K562 (cell line): Measurements from ENCODE around the gene ARHGDIA.

Experiments used
- CEBPB ChIP-seq: fragments of 450-650 bp; IDR thresholded peaks from 2 replicates; pipeline ENCODE4 v1.6.1; 2016; ENCODE audit warnings: missing genetic modification characterization, missing compliant biosample characterization
- CREM ChIP-seq: IDR thresholded peaks from 2 replicates; pipeline ENCODE4 v1.6.1; 2014; ENCODE audit warnings: antibody characterized with exemption, low read depth
- CTCF ChIP-seq, 3 experiments: IDR thresholded peaks in 2 of 3; conservative IDR thresholded peaks in 1 of 3; 2 replicates each; pipeline ENCODE4 v1.5.1; 2011 to 2012; ENCODE audit warnings: low read length in 3 of 3, mild to moderate bottlenecking in 3 of 3, control low read depth in 2 of 3, improper control_type of control experiment in 1 of 3, inconsistent platforms in 1 of 3, low read depth in 1 of 3, mixed read lengths in 1 of 3, moderate library complexity in 1 of 3; ENCODE audit not compliant: insufficient read depth in 2 of 3
- E2F6 ChIP-seq, 2 experiments: IDR thresholded peaks; 2 replicates each; pipeline ENCODE4 v1.6.1; 2011; ENCODE audit warnings: borderline replicate concordance in 1 of 2, control low read depth in 1 of 2, low read depth in 1 of 2, low read length in 1 of 2, mild to moderate bottlenecking in 1 of 2, mixed read lengths in 1 of 2, moderate library complexity in 1 of 2; ENCODE audit not compliant: insufficient read depth in 1 of 2, insufficient read length in 1 of 2, poor library complexity in 1 of 2, severe bottlenecking in 1 of 2; ENCODE audit errors: extremely low read depth in 1 of 2
- ELF1 ChIP-seq: fragments of 200-800 bp; sonication (Bioruptor generic); IDR thresholded peaks from 2 replicates; pipeline ENCODE4 v1.6.1; 2016; ENCODE audit warnings: missing genetic modification characterization, missing compliant biosample characterization
- GABPA ChIP-seq: fragments of 200-800 bp; sonication (Bioruptor generic); conservative IDR thresholded peaks from 2 replicates; pipeline ENCODE4 v1.6.1; 2016; ENCODE audit warnings: low read depth, missing genetic modification characterization, missing compliant biosample characterization
- GATAD2A ChIP-seq: fragments of 450-650 bp; IDR thresholded peaks from 2 replicates; pipeline ENCODE4 v1.6.1; 2017
- MBD1 ChIP-seq: fragments of 250-450 bp; sonication (Bioruptor Pico); IDR thresholded peaks from 2 replicates; pipeline ENCODE4 v1.8.0; 2022; ENCODE audit warnings: inconsistent platforms
- MGA ChIP-seq: fragments of 450-650 bp; IDR thresholded peaks from 2 replicates; pipeline ENCODE4 v1.6.1; 2016; ENCODE audit warnings: mild to moderate bottlenecking, moderate library complexity
- MYC ChIP-seq, 2 experiments: fragments of 250-450 bp in 1 of 2; sonication (Bioruptor Pico) in 1 of 2; IDR thresholded peaks; 2 replicates each; pipeline versions ENCODE4 v1.5.1 to v1.6.1; 2012 to 2021; ENCODE audit warnings: low read depth in 2 of 2, borderline replicate concordance in 1 of 2, improper control_type of control experiment in 1 of 2, low read length in 1 of 2, mild to moderate bottlenecking in 1 of 2, moderate library complexity in 1 of 2
- NRF1 ChIP-seq, 2 experiments: fragments of 450-650 bp; IDR thresholded peaks in 1 of 2; conservative IDR thresholded peaks in 1 of 2; 2 replicates each; pipeline ENCODE4 v1.6.1; 2014; ENCODE audit warnings: mild to moderate bottlenecking in 2 of 2
- POLR2A ChIP-seq: fragments of 450-650 bp; conservative IDR thresholded peaks from 2 replicates; pipeline ENCODE4 v1.6.1; 2016
- POLR3A ChIP-seq: IDR thresholded peaks from 2 replicates; pipeline ENCODE4 v1.6.1; 2011; ENCODE audit warnings: borderline replicate concordance, mild to moderate bottlenecking, moderate library complexity; ENCODE audit not compliant: insufficient read length, insufficient read depth; ENCODE audit errors: extremely low read depth
- ZKSCAN8 ChIP-seq: fragments of 200-800 bp; sonication (Bioruptor generic); IDR thresholded peaks from 2 replicates; pipeline ENCODE4 v1.6.1; 2016; ENCODE audit warnings: missing genetic modification characterization, missing compliant biosample characterization

- TF ChIP-seq CEBPB (tag): no peak
- TF ChIP-seq CREM: no peak
- no peak for TF ChIP-seq ELF1 (tag)
- TF ChIP-seq POLR2A: no peak
- no peak for TF ChIP-seq ZKSCAN8 (CRISPR knock-in tag)
- no peak for TF ChIP-seq NRF1 (conservative IDR thresholded peaks at IDR 0.05 in 1 of 2, IDR thresholded peaks at IDR 0.05 in 1 of 2)
- TF ChIP-seq GABPA (tag): no peak
- TF ChIP-seq E2F6 (IDR thresholded peaks at IDR 0.05; ENCODE audit: borderline replicate concordance in 1 of 2, extremely low read depth in 1 of 2, insufficient read depth in 1 of 2, insufficient read length in 1 of 2, low read depth in 1 of 2, low read length in 1 of 2, poor library complexity in 1 of 2, severe bottlenecking in 1 of 2): no peak
- TF ChIP-seq POLR3A: no peak
- no peak for TF ChIP-seq MBD1 (CRISPR knock-in tag)
- no peak for TF ChIP-seq CTCF (IDR thresholded peaks at IDR 0.05 in 2 of 3, conservative IDR thresholded peaks at IDR 0.05 in 1 of 3; ENCODE audit: insufficient read depth in 2 of 3, low read depth in 1 of 3, low read length in 3 of 3)
- no peak for TF ChIP-seq MGA
- no peak for TF ChIP-seq GATAD2A
- no peak for TF ChIP-seq MYC (IDR thresholded peaks at IDR 0.05; ENCODE audit: low read depth, low read length)
- no peak for TF ChIP-seq MYC (CRISPR knock-in tag; IDR thresholded peaks at IDR 0.05; ENCODE audit: borderline replicate concordance, low read depth)
Observed at GRCh38 chr17:81840826-81841778, 30.0 kb downstream of the ARHGDIA start.
